Esophagus (tissue), 2 donors: ENCODE measurements around the gene UBE2R2. TPM values are rescaled to one million over a fixed set of nuclear protein-coding genes. Genes with fewer than 3 reads are reported as not detected.

Experiments used
- H3K27ac ChIP-seq, 2 donors: one replicate each; pipeline ENCODE4 v1.5.1; 2013; ENCODE audit warnings: low read depth in 2 of 2, mild to moderate bottlenecking in 2 of 2, inconsistent platforms in 1 of 2, low read length in 1 of 2, moderate library complexity in 1 of 2
- H3K27me3 ChIP-seq, 2 donors: one replicate each; pipeline ENCODE4 v1.6.1; 2013; ENCODE audit warnings: low read length in 2 of 2, control low read depth in 1 of 2, mild to moderate bottlenecking in 1 of 2; ENCODE audit not compliant: insufficient read depth in 2 of 2, control insufficient read depth in 1 of 2
- H3K36me3 ChIP-seq, 2 donors: one replicate each; pipeline ENCODE4 v1.6.1; 2013; ENCODE audit warnings: low read length in 1 of 2; ENCODE audit not compliant: control insufficient read depth in 2 of 2, insufficient read depth in 2 of 2
- H3K4me1 ChIP-seq, 2 donors: one replicate each; pipeline ENCODE4 v1.6.1; 2013; ENCODE audit warnings: low read length in 1 of 2; ENCODE audit not compliant: control insufficient read depth in 2 of 2, insufficient read depth in 2 of 2
- H3K4me3 ChIP-seq, 2 donors: one replicate each; pipeline ENCODE4 v1.5.1; 2013; ENCODE audit warnings: low read length in 2 of 2, mild to moderate bottlenecking in 2 of 2, low read depth in 1 of 2, moderate library complexity in 1 of 2
- H3K9me3 ChIP-seq, 2 donors: one replicate each; pipeline ENCODE4 v1.6.1; 2013; ENCODE audit warnings: mild to moderate bottlenecking in 2 of 2, low read depth in 1 of 2, low read length in 1 of 2, moderate library complexity in 1 of 2; ENCODE audit not compliant: control insufficient read depth in 2 of 2, insufficient read depth in 1 of 2
- WGBS, 2 donors: extraction: QIAGEN DNeasy Blood & Tissue Kit; methylation state at CpG; one replicate each; pipeline ENCODE4 v1.1.7; 2013; 5-methylcytosine and 5-hydroxymethylcytosine counted together
- polyA plus RNA-seq, 2 donors: library from polyadenylated mRNA; stranded (reverse); fragments of 200-250 nt; gene quantifications; one replicate each; pipeline ENCODE4 v1.2.3, GENCODE V29; 2013
- donor health status: healthy with polysubstance abuse.
- donor health status: Bipolar disorder and iron deficiency.

UBE2R2 gene
- polyA plus RNA-seq, 2 donors, result 16.5 to 16.6 TPM

DNA sequence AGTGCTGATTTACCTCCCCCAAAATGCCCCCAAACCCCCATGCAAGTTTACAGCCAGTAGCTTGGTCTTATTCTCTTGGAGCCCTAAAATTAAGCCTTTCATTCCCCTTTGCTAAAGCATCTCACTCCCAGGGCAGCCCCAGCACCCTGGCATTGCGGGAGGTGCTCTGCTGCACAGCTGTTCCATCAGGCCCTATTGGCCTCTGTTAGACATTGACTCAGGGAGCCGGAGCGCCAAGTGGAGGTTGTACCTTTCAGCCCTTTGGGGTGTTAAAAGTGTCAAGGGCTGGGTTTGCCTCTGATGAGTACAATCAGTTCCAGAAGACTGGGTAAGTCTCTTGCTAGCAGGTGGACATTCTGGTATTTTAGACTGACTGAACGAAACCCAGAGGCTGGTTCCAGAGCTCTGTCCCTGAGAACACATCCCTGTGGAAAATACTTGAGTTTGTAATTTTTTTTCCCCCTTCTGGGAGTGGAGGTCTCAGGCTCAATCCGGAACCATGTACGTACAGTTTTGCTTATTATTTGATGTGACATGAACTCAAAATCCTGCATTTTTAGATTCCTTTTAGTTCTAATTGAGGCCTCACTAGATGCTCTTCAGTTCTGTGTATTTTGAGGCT lies 102.4 kb downstream of the UBE2R2 start:
- Histone ChIP-seq H3K4me3 (no peak overlapping the region), H3K9me3 (no peaks in the 10 kb centered on the region), H3K27me3 (no peaks in the 10 kb centered on the region), H3K27ac (no peak overlapping the region), H3K36me3 (peaks cover 18 to 52% of the 10 kb centered on the region in 2 donors), H3K4me1 (no peaks in the 10 kb centered on the region)
- 93 to 95% methylated on average over 6 of the region's 6 CpGs for WGBS, 2 donors

DNA sequence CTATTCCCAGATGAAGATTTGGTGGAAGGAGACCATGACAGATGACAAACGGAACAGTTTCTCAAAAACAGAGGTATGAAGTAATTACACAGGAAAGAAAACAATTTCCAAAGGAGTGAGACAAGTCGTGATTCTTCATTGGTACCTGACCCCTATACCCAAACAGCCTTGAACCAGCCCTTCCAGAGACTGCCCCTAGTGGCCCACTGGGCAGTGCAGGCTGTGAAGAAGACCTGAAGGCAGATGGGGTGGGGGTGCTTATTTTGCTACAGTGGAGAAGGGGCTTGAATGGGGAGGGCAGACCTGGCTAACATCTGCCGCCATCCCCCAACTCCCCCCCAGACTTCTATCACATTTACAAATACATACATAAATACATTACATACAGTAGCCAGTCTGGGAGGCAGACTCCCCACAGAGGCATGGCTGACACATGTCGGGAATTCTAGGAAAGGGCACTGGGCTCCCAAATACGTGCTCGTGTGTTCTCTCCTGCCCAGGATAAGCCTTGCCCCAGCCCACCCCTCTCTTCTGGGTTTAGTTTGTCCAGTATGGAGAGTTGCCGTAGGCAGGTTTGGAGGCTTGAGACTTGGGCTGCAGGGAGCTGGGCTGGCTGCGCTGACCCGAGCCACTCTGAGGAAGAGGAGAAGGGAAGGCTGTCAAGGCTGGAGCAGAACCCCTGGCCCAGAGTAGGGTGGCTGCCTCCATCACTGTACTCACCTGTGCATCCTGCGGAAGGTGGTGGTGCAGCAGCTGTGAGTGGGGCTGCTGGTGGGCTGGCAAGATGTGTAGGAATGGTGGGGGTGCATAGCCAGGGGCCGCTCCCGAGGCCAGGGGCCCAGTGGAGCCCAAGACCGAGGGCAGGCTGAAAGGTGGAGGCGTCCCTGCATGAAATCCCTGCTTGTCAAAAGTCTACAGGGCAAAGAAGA lies 105.3 kb downstream of the UBE2R2 start:
- Histone ChIP-seq H3K4me3 (no peak overlapping the region), H3K27ac (no peak overlapping the region), H3K36me3 (peaks cover 34 to 67% of the 10 kb centered on the region in 2 donors), H3K4me1 (no peaks in the 10 kb centered on the region), H3K9me3 (no peaks in the 10 kb centered on the region), H3K27me3 (no peaks in the 10 kb centered on the region)
- WGBS, 2 donors, result 87% methylated on average over 14 of the region's 14 CpGs

DNA sequence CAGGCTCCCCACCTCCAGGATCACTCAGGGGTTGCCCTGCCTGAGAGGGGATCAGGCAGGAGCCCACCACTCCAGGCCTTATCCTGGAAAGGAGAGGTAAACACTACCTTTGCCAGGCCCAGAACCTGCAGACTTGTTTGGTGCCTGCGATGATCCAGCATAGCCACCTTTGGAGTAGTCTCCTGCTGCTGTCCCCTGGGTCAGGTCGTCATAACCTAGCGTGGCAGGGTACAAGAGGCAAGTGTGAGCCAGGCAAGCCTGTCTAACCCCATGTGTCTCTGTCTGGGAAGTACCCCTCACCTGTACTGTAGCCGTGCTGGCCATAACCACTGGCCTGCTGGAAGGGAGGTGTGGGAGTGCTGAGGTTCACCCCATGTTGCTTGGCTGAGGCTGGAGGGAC lies 106.1 kb downstream of the UBE2R2 start:
- no peaks in the 10 kb centered on the region for H3K27me3 ChIP-seq
- H3K36me3 ChIP-seq, result peaks cover 38 to 72% of the 10 kb centered on the region in 2 donors
- H3K4me3 ChIP-seq, result no peak overlapping the region
- H3K9me3 ChIP-seq, result no peaks in the 10 kb centered on the region
- WGBS, 2 donors, result 87 to 88% methylated on average over 4 of the region's 4 CpGs
- no peaks in the 10 kb centered on the region for H3K4me1 ChIP-seq
- no peak overlapping the region for H3K27ac ChIP-seq

DNA sequence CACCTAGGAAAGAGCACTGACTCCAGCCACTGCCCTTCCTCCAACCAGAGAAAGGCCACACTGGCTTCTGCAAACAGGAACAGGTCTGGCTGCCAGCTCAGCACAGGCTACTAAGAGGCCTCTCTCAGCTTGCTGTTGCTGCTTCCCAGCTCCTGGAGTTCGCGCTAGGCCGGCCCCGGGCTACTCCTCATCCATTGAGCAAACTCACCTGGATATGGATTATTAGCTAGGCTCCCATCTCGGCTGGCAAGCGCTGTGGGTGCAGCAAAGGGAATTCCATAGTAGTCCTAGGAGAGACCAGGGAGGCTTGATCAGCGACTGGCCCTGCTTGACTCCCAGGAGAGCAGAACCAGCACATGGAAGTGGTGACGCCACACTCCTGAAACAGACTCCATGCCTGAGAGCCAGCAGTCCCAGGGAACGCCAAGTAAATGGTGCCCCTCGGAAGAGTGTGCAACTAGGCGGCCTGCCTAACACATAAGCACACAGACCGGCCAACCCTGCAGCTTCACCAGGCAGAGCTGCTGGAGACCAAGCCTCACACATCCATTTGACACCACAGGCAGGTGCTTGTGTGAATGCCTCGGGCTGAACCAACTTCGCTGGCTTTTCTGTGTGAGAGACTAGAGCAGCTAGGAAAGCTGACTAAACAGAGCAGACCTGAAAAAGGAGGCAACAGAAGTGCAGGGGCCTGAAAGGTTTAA lies 107.2 kb downstream of the UBE2R2 start:
- Histone ChIP-seq H3K36me3 (peaks cover 46 to 72% of the 10 kb centered on the region in 2 donors), H3K27ac (no peak overlapping the region)
- WGBS, 2 donors, result 74 to 77% methylated on average over 14 of the region's 14 CpGs

DNA sequence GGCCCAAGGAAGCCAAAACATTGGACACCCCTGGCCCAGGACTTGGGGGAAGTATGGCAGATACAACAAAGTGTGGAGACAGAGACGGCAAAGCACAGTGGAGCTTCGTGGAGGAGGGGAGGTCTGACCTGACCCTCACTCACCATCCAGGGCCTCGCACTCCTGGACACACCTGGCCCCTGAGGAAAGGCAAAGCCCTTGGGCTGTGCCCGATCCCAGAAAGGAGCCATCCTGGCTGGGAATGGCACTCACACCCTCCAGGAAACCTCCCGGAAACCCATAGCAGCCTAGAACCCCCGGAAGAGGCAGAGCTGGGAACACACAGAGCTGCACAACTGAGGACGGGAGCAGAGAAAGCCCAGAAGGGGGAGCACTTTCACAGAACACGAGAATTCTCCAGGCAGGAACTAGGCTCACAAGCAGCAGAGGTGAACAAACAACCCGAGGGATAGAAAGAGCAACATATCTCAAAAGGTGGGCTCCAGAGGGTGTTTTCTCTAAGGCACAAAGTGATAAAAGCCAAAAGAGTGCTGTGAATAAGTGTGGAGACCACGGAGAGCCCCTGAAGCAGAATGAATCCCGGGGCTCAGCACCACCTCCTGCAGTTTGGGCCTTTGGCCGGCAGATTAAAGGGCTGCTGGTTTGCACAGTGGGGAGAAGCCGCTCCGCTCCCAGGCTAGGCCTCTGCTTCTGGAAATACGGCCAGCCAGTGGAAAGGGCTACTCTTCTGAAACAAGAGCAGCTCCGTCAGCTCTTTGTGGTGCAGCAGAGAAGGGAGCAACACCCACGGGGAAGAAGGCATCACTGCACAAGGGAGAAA lies 108.2 kb downstream of the UBE2R2 start:
- Histone ChIP-seq H3K4me1 (no peaks in the 10 kb centered on the region), H3K9me3 (no peaks in the 10 kb centered on the region), H3K27ac (no peak overlapping the region), H3K4me3 (no peak overlapping the region), H3K27me3 (no peaks in the 10 kb centered on the region), H3K36me3 (peaks cover 42 to 69% of the 10 kb centered on the region in 2 donors)
- WGBS, 2 donors, result 62 to 63% methylated on average over 17 of the region's 17 CpGs

More for the DNA sequence above, 107.2 kb downstream of the UBE2R2 start:
- no peak overlapping the region for H3K4me3 ChIP-seq
- H3K9me3 ChIP-seq, result no peaks in the 10 kb centered on the region
- no peaks in the 10 kb centered on the region for H3K27me3 ChIP-seq
- H3K4me1 ChIP-seq, result no peaks in the 10 kb centered on the region

DNA sequence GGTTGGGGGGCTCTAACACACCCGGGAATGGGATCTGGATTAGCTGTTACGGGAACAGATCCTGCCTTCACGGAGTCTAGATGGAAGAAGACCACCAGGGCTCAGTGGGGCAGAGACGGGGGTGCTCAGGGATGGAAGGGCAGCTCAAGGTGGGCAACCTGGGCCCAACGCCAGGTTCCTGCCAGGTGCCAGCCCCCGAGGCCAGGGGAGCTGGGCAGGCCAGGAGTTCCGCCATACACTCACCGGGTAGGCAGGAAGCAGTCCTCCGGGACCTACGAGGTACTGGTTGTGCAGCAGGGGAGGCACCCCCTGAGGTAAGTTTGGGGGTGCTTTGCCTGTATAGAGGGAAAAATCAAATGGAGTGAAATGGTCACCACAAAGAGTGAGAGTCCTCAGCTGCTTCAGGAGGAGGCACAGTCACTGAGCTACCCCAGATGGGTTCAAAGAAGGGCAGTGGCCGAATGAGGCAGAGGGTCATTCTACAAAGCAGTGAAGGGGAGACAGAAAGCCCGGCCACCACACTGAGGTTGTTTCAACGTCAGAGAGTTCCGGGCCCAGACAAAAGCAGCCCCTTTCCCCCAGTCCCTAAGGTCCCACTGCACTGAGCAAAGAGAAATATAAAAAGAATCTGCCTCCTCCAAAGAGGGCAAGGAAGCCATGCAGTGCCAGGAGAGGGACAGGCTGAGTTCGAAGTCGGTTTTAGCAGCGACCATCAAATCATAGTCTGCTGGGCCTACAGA lies 110.0 kb downstream of the UBE2R2 start:
- Histone ChIP-seq H3K4me1 (no peaks in the 10 kb centered on the region), H3K36me3 (peaks cover 45 to 64% of the 10 kb centered on the region in 2 donors), H3K9me3 (no peaks in the 10 kb centered on the region), H3K4me3 (no peak overlapping the region), H3K27me3 (no peaks in the 10 kb centered on the region), H3K27ac (no peak overlapping the region)
- 90 to 91% methylated on average over 17 of the region's 17 CpGs for WGBS, 2 donors

DNA sequence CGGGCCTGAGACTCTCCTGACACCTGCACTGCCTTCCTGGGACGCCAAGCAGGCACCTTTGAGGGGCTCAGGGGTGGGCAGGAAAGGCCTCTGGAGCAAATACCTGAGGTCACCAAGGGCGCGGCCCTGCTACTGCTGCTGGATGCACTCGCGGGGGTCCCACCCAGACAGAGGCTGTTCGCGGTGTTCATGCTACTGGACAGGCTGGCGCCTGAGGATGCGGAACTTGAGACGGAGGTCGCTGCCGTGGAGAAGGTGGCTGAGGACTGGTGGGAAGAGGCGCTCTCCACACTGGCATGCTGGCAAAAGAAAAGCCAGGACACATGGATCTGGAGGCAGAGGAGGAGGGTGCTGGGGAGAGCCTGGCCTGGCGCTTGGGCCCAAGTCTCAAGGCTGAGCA lies 110.7 kb downstream of the UBE2R2 start:
- peaks cover 52 to 65% of the 10 kb centered on the region in 2 donors for H3K36me3 ChIP-seq
- 92 to 93% methylated on average over 15 of the region's 15 CpGs for WGBS, 2 donors
- no peak overlapping the region for H3K27ac ChIP-seq

DNA sequence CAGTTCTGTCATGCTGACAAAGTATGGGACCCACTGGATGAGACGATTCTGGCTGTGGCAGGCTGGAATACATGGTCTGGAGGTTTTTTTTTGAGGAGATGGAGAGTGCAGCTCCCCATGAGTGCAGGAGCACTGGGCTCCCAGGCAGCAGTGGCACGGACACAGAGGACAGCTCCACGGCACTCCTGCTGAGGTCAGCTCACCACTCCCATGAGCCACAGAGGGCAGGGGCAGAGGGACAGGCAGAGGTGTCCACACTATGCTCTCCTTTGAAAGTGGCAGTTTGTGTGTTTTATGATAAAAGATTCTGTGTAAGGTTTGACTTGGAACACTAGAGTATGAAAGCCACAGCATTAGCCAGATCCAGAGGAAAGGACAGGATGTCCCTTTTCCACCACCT lies 114.4 kb downstream of the UBE2R2 start:
- Histone ChIP-seq H3K27ac (no peak overlapping the region), H3K9me3 (no peaks in the 10 kb centered on the region), H3K4me3 (no peak overlapping the region), H3K27me3 (no peaks in the 10 kb centered on the region), H3K36me3 (peaks cover 38 to 63% of the 10 kb centered on the region in 2 donors), H3K4me1 (no peaks in the 10 kb centered on the region)
- WGBS, 2 donors, result 81 to 85% methylated on average over 3 of the region's 3 CpGs

More for the DNA sequence above, 110.7 kb downstream of the UBE2R2 start:
- Histone ChIP-seq H3K4me3 (no peak overlapping the region), H3K27me3 (no peaks in the 10 kb centered on the region), H3K4me1 (no peaks in the 10 kb centered on the region), H3K9me3 (no peaks in the 10 kb centered on the region)
